ENCODE results near the gene NMB.
"Not testable (repeated sequence)": the region's sequence is repeated elsewhere in the genome, so short reads cannot be mapped to it uniquely, and the experiment has no call there.

NMB gene

GRCh38 chr15:84654689-84655453, 3.1 kb downstream of the NMB start:
- peak; percentile 28 for DNase-seq

GRCh38 chr15:84653910-84654688, 3.9 kb downstream of the NMB start, which contains the start of gene WDR73:
Gene WDR73 (minus strand): TSS chr15:84654283. CDS start chr15:84654274, 9 bp downstream.
- DNase-seq, result peak; percentile 49

GRCh38 chr15:84653584-84653909, 4.5 kb downstream of the NMB start:
- no peak for DNase-seq

- no peak for DNase-seq
Observed at GRCh38 chr15:84649706-84650105, 8.3 kb downstream of the NMB start.

GRCh38 chr15:84648539-84648938, 9.5 kb downstream of the NMB start:
- no peak for DNase-seq

GRCh38 chr15:84647726-84648125, 10.3 kb downstream of the NMB start:
- no peak for DNase-seq

GRCh38 chr15:84645997-84646396, 12.0 kb downstream of the NMB start:
- DNase-seq, result no peak

GRCh38 chr15:84645496-84645895, 12.5 kb downstream of the NMB start:
- DNase-seq, result no peak

- no peak for DNase-seq
Observed at GRCh38 chr15:84643838-84644237, 14.2 kb downstream of the NMB start.

- not testable (repeated sequence) for DNase-seq
Observed at GRCh38 chr15:84642640-84643039, 15.4 kb downstream of the NMB start.

- not testable (repeated sequence) for DNase-seq
Observed at GRCh38 chr15:84641871-84642270, 16.1 kb downstream of the NMB start.

- DNase-seq, result no peak
Observed at GRCh38 chr15:84638103-84638502, 19.9 kb downstream of the NMB start.

- DNase-seq, result no peak
Observed at GRCh38 chr15:84634228-84634837, 23.7 kb downstream of the NMB start.

GRCh38 chr15:84633311-84634227, 24.4 kb downstream of the NMB start:
- no peak for DNase-seq

- DNase-seq, result no peak
Observed at GRCh38 chr15:84631706-84632272, 26.2 kb downstream of the NMB start.

- no peak for DNase-seq
Observed at GRCh38 chr15:84629033-84629432, 29.0 kb downstream of the NMB start.

- no peak for DNase-seq
Observed at GRCh38 chr15:84625123-84625522, 32.9 kb downstream of the NMB start.

- no peak for DNase-seq
Observed at GRCh38 chr15:84624359-84624758, 33.6 kb downstream of the NMB start.

- DNase-seq, result no peak
Observed at GRCh38 chr15:84621358-84621979, 36.5 kb downstream of the NMB start.

GRCh38 chr15:84620626-84621025, 37.4 kb downstream of the NMB start:
- DNase-seq, result no peak

- DNase-seq, result no peak
Observed at GRCh38 chr15:84616235-84616634, 41.8 kb downstream of the NMB start.

GRCh38 chr15:84611631-84612030, 46.4 kb downstream of the NMB start:
- DNase-seq, result no peak

All from DMS79 treated with DMSO at 0.1 percent for 48 hours (cell line).